IMR-90 (cell line): ENCODE measurements around the gene STRA6. TPM values are rescaled to one million over a fixed set of nuclear protein-coding genes. Genes with fewer than 3 reads are reported as not detected.

Experiments used
- ATAC-seq: fragments of 200-7000 bp; cut with Tn5 transposase; 2 replicates; pipeline ENCODE4 v1.9.1; 2020; ENCODE audit warnings: low read depth, mild to moderate bottlenecking, moderate library complexity
- BruUV-seq: library from RNA; stranded (reverse); fragments of 400-500 nt; replicated peaks from 2 replicates; lab custom pipeline; 2021; lab: Mats Ljungman, UMichigan
- CTCF ChIA-PET: fragments of 300-600 bp; formaldehyde crosslinking; extraction: SDS; loops from one replicate; lab custom pipeline; 2021; ENCODE audit warnings: antibody characterized with exemption; lab: Yijun Ruan, JAX
- POLR2A ChIA-PET: fragments of 300-600 bp; sonication (Branson Sonifier 250); formaldehyde crosslinking; loops from one replicate; lab custom pipeline; 2022; ENCODE audit warnings: antibody characterized with exemption; ENCODE audit not compliant: unreplicated experiment; lab: Charles Lee
- DNase-seq: peaks from one replicate; pipeline ENCODE4 v3.0.0; 2013
- H2AFZ ChIP-seq: replicated peaks from 2 replicates; pipeline ENCODE3; 2013; ENCODE audit warnings: low read length, mild to moderate bottlenecking; ENCODE audit not compliant: poor library complexity
- H2AK5ac ChIP-seq: 2 replicates; pipeline ENCODE4 v1.6.1; 2013; ENCODE audit warnings: low read depth, low read length, inconsistent platforms
- H2AK9ac ChIP-seq: replicated peaks from 2 replicates; pipeline ENCODE3; 2013; ENCODE audit warnings: mild to moderate bottlenecking, low read depth, low read length, moderate library complexity; ENCODE audit not compliant: poor library complexity
- H2BK120ac ChIP-seq: 2 replicates; pipeline ENCODE4 v1.6.1; 2013; ENCODE audit warnings: low read depth, low read length, inconsistent platforms
- H2BK15ac ChIP-seq: 3 replicates; pipeline ENCODE4 v1.6.1; 2013; ENCODE audit warnings: low read depth, low read length, inconsistent platforms
- H2BK20ac ChIP-seq: 2 replicates; pipeline ENCODE4 v1.6.1; 2013; ENCODE audit warnings: low read depth, mild to moderate bottlenecking, inconsistent platforms, low read length, moderate library complexity
- H2BK5ac ChIP-seq: 2 replicates; pipeline ENCODE4 v1.6.1; 2013; ENCODE audit warnings: mild to moderate bottlenecking, low read depth, low read length, inconsistent platforms; ENCODE audit not compliant: poor library complexity, severe bottlenecking
- H3K14ac ChIP-seq: replicated peaks from 2 replicates; pipeline ENCODE4 v1.6.1; 2013; ENCODE audit warnings: low read depth, low read length, inconsistent platforms
- H3K18ac ChIP-seq: 2 replicates; pipeline ENCODE4 v1.6.1; 2013; ENCODE audit warnings: low read depth, low read length, control low read depth
- H3K23ac ChIP-seq: 2 replicates; pipeline ENCODE4 v1.6.1; 2013; ENCODE audit warnings: low read depth, low read length, inconsistent platforms
- H3K27ac ChIP-seq: 2 replicates; pipeline ENCODE4 v1.5.1; 2013; ENCODE audit warnings: mild to moderate bottlenecking, control low read depth, low read length; ENCODE audit not compliant: insufficient read depth
- H3K27me3 ChIP-seq: 2 replicates; pipeline ENCODE4 v1.6.1; 2013; ENCODE audit warnings: low read length; ENCODE audit not compliant: control insufficient read depth, insufficient read depth
- H3K36me3 ChIP-seq: 2 replicates; pipeline ENCODE4 v1.6.1; 2013; ENCODE audit warnings: low read length, mixed read lengths; ENCODE audit not compliant: control insufficient read depth, insufficient read depth
- H3K4ac ChIP-seq: 2 replicates; pipeline ENCODE4 v1.6.1; 2013; ENCODE audit warnings: low read depth, low read length, inconsistent platforms
- H3K4me1 ChIP-seq: 2 replicates; pipeline ENCODE4 v1.6.1; 2013; ENCODE audit warnings: low read length, mixed read lengths; ENCODE audit not compliant: control insufficient read depth, insufficient read depth
- H3K4me2 ChIP-seq: 2 replicates; pipeline ENCODE4 v1.6.1; 2013; ENCODE audit warnings: low read depth, mild to moderate bottlenecking, control low read depth, low read length, moderate library complexity
- H3K4me3 ChIP-seq: 2 replicates; pipeline ENCODE4 v1.5.1; 2013; ENCODE audit warnings: low read depth, mild to moderate bottlenecking, control low read depth, low read length, moderate library complexity; ENCODE audit not compliant: insufficient read depth
- H3K56ac ChIP-seq: 2 replicates; pipeline ENCODE4 v1.6.1; 2013; ENCODE audit warnings: low read length, inconsistent platforms; ENCODE audit not compliant: insufficient read depth; ENCODE audit errors: extremely low read depth
- H3K79me1 ChIP-seq, 2 experiments: 2 replicates each; pipeline ENCODE4 v1.6.1; 2013; ENCODE audit warnings: low read length in 2 of 2, inconsistent platforms in 1 of 2, low read depth in 1 of 2
- H3K9ac ChIP-seq: 2 replicates; pipeline ENCODE4 v1.6.1; 2013; ENCODE audit warnings: low read depth, low read length, control low read depth
- H3K9me1 ChIP-seq: 2 replicates; pipeline ENCODE4 v1.6.1; 2013; ENCODE audit warnings: low read length, inconsistent platforms; ENCODE audit not compliant: insufficient read depth
- H3K9me3 ChIP-seq: 2 replicates; pipeline ENCODE4 v1.6.1; 2013; ENCODE audit warnings: low read length; ENCODE audit not compliant: control insufficient read depth, insufficient read depth
- H4K20me1 ChIP-seq: 2 replicates; pipeline ENCODE4 v1.6.1; 2013; ENCODE audit warnings: low read length, inconsistent platforms; ENCODE audit not compliant: insufficient read depth
- H4K5ac ChIP-seq: 2 replicates; pipeline ENCODE4 v1.6.1; 2013; ENCODE audit warnings: mild to moderate bottlenecking, low read depth, low read length, control low read depth
- H4K8ac ChIP-seq, 2 experiments: 2 replicates each; pipeline ENCODE4 v1.6.1; 2013; ENCODE audit warnings: low read depth in 2 of 2, low read length in 2 of 2, control low read depth in 1 of 2, inconsistent platforms in 1 of 2
- H4K91ac ChIP-seq: 2 replicates; pipeline ENCODE4 v1.6.1; 2013; ENCODE audit warnings: low read depth, low read length, inconsistent platforms; ENCODE audit not compliant: insufficient read depth
- BHLHE40 ChIP-seq: fragments of 150-350 bp; IDR thresholded peaks from 2 replicates; pipeline ENCODE4 v1.6.1; 2016; ENCODE audit warnings: mild to moderate bottlenecking, low read depth, low read length
- CEBPB ChIP-seq: IDR thresholded peaks from 2 replicates; pipeline ENCODE4 v1.6.1; 2012; ENCODE audit warnings: low read depth, low read length, improper control_type of control experiment
- CHD1 ChIP-seq: IDR thresholded peaks from 2 replicates; pipeline ENCODE4 v1.6.1; 2012; ENCODE audit warnings: low read depth, low read length, improper control_type of control experiment
- FOS ChIP-seq: fragments of 150-350 bp; IDR thresholded peaks from 2 replicates; pipeline ENCODE4 v1.6.1; 2016; ENCODE audit warnings: low read depth, low read length
- MAFK ChIP-seq: IDR thresholded peaks from 2 replicates; pipeline ENCODE4 v1.6.1; 2012; ENCODE audit warnings: low read depth, low read length, improper control_type of control experiment
- MAZ ChIP-seq: IDR thresholded peaks from 2 replicates; pipeline ENCODE4 v1.6.1; 2012; ENCODE audit warnings: low read depth, mild to moderate bottlenecking, low read length, improper control_type of control experiment, moderate library complexity, borderline replicate concordance
- MXI1 ChIP-seq: IDR thresholded peaks from 2 replicates; pipeline ENCODE4 v1.6.1; 2012; ENCODE audit warnings: low read depth, mild to moderate bottlenecking, low read length, moderate library complexity, borderline replicate concordance
- NFE2L2 ChIP-seq: fragments of 150-350 bp; IDR thresholded peaks from 2 replicates; pipeline ENCODE4 v1.6.1; 2016; ENCODE audit warnings: low read depth, mild to moderate bottlenecking, low read length
- POLR2A ChIP-seq: IDR thresholded peaks from 2 replicates; pipeline ENCODE4 v1.6.1; 2012; ENCODE audit warnings: mild to moderate bottlenecking, low read depth, low read length
- RAD21 ChIP-seq: IDR thresholded peaks from 2 replicates; pipeline ENCODE4 v1.6.1; 2012; ENCODE audit warnings: low read length, improper control_type of control experiment
- RCOR1 ChIP-seq: IDR thresholded peaks from 2 replicates; pipeline ENCODE4 v1.6.1; 2012; ENCODE audit warnings: mild to moderate bottlenecking, low read length, improper control_type of control experiment; ENCODE audit not compliant: insufficient replicate concordance
- RFX5 ChIP-seq: IDR thresholded peaks from 2 replicates; pipeline ENCODE4 v1.8.0; 2012; ENCODE audit warnings: low read depth, mild to moderate bottlenecking, low read length, moderate library complexity
- SMC3 ChIP-seq: fragments of 150-350 bp; IDR thresholded peaks from 2 replicates; pipeline ENCODE4 v1.6.1; 2016; ENCODE audit warnings: low read depth, mild to moderate bottlenecking, antibody characterized with exemption, low read length, moderate library complexity
- WGBS, 2 experiments: methylation state at CpG; one replicate each; pipeline versions ENCODE4 v1.1.5 to v1.1.7; 2013; ENCODE audit warnings: missing lambda C conversion rate in 2 of 2; ENCODE audit not compliant: insufficient read length in 1 of 2; ENCODE audit errors: extremely low coverage in 2 of 2; 5-methylcytosine and 5-hydroxymethylcytosine counted together
- dilution Hi-C: fragments of 300-500 bp; cut with HindIII; formaldehyde crosslinking; loops from one replicate; pipeline ENCODE4 v1.14.3; 2018; ENCODE audit warnings: low sequenced_read_pairs; ENCODE audit not compliant: unreplicated experiment
- in situ Hi-C: fragments of 300-500 bp; cut with MboI; formaldehyde crosslinking; loops from 3 replicates; pipeline ENCODE4 v1.14.3; 2019; ENCODE audit warnings: low sequenced_read_pairs, inconsistent platforms, mixed read lengths
- intact Hi-C: fragments of 100-400 bp; cut with micrococcal nuclease; formaldehyde crosslinking; loops from 2 replicates; pipeline ENCODE4 v1.10.0; 2022
- polyA plus RNA-seq, 3 experiments: library from polyadenylated mRNA; depleted of rRNA; stranded (reverse); fragments of >200 nt; gene quantifications; 2 replicates each; pipeline ENCODE4 v1.2.3, GENCODE V29; 2012; ENCODE audit warnings: low replicate concordance in 1 of 3
- total RNA-seq: library from RNA; depleted of rRNA; stranded (reverse); fragments of >200 nt; gene quantifications from 2 replicates; pipeline ENCODE4 v1.2.3, GENCODE V29; 2012
- TF ChIP-seq, protein P1 (sequence below): conservative IDR thresholded peaks from 2 replicates; pipeline ENCODE4 v1.5.1; 2012; ENCODE audit warnings: mild to moderate bottlenecking, low read depth, low read length, improper control_type of control experiment
- TF ChIP-seq, protein P2 (sequence below): fragments of 150-350 bp; IDR thresholded peaks from 2 replicates; pipeline ENCODE4 v1.6.1; 2016; ENCODE audit warnings: low read depth, mild to moderate bottlenecking, low read length, moderate library complexity, borderline replicate concordance
- TF ChIP-seq, protein P3 (sequence below): fragments of 150-350 bp; IDR thresholded peaks from 2 replicates; pipeline ENCODE4 v1.6.1; 2017; ENCODE audit warnings: mild to moderate bottlenecking, antibody characterized with exemption, low read length, low read depth

The STRA6 gene
- total and polyA plus RNA-seq, 2 of the 4 experiments (the other 2 are of a cell fraction) = 0.17 TPM; not detected in 1

DNA sequence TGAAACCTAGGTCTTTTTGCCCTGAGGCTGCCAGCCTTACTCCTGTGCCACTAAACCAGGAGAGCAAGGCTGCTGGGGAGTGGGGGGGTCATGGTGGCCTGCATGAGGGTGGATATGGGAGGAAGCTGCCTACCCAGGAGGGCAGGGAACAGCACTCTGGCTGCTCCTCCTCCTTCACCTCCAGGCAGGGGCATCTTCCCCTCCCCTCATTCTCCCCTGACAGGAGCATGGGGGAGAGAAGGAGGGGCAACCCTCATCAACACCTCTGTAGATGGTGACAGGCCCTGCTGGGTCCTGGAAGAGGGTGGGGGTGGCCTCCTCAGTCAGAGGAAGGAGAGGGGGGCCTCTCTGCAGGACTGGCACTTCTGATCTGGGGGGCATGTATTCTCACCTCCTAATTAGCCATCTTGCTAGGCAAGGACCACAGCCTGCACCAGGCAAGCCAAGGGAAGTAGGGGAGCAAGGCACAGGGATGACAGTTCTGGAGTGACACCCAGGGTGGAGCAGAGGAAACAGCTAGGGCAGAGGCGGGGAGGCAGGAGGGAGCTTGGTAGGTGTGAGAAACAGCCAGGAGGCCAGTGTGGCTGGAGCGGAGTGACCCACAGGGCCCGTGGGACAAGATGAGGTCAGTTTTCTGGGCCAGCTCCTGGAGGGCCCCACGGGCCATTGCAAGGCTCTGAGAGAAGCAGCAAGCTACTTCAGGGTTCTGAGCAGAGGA, 38.5 kb upstream of the STRA6 start:
- no peak overlapping the region for H3K4ac ChIP-seq
- H3K4me1 ChIP-seq = peaks cover 5% of the 10 kb centered on the region; the same call in 1 of the 2 replicates
- peaks cover 24% of the 10 kb centered on the region for H3K27me3 ChIP-seq
- no peak overlapping the region for H4K91ac ChIP-seq
- no peak overlapping the region for H2BK5ac ChIP-seq
- no peak overlapping the region for H3K18ac ChIP-seq
- H3K23ac ChIP-seq = no peak overlapping the region
- H4K20me1 ChIP-seq = no peaks in the 10 kb centered on the region
- H3K56ac ChIP-seq = no peak overlapping the region
- H4K8ac ChIP-seq = no peak overlapping the region
- no peak overlapping the region for H3K4me3 ChIP-seq
- H3K27ac ChIP-seq = no peak overlapping the region
- no peaks in the 10 kb centered on the region for H3K79me1 ChIP-seq
- 41% methylated on average over 2 of the region's 4 CpGs; no CpG with 5 or more reads in 1 of the 2 experiments for WGBS, 2 experiments
- ATAC-seq (no peak), DNase-seq (no peak)
- intact Hi-C loops = no loop called here
- TF ChIP-seq RCOR1 (no peak), CHD1 (no peak), RFX5 (no peak), NFE2L2 (no peak), FOS (no peak), MAFK (no peak), MAZ (no peak), RAD21 (no peak), SMC3 (no peak), BHLHE40 (no peak), MXI1 (no peak), CEBPB (no peak), POLR2A (no peak)
- TF ChIP-seq, protein P1, sequence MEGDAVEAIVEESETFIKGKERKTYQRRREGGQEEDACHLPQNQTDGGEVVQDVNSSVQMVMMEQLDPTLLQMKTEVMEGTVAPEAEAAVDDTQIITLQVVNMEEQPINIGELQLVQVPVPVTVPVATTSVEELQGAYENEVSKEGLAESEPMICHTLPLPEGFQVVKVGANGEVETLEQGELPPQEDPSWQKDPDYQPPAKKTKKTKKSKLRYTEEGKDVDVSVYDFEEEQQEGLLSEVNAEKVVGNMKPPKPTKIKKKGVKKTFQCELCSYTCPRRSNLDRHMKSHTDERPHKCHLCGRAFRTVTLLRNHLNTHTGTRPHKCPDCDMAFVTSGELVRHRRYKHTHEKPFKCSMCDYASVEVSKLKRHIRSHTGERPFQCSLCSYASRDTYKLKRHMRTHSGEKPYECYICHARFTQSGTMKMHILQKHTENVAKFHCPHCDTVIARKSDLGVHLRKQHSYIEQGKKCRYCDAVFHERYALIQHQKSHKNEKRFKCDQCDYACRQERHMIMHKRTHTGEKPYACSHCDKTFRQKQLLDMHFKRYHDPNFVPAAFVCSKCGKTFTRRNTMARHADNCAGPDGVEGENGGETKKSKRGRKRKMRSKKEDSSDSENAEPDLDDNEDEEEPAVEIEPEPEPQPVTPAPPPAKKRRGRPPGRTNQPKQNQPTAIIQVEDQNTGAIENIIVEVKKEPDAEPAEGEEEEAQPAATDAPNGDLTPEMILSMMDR = no peak
- TF ChIP-seq, protein P2, sequence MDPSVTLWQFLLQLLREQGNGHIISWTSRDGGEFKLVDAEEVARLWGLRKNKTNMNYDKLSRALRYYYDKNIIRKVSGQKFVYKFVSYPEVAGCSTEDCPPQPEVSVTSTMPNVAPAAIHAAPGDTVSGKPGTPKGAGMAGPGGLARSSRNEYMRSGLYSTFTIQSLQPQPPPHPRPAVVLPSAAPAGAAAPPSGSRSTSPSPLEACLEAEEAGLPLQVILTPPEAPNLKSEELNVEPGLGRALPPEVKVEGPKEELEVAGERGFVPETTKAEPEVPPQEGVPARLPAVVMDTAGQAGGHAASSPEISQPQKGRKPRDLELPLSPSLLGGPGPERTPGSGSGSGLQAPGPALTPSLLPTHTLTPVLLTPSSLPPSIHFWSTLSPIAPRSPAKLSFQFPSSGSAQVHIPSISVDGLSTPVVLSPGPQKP = no peak
- TF ChIP-seq, protein P3, sequence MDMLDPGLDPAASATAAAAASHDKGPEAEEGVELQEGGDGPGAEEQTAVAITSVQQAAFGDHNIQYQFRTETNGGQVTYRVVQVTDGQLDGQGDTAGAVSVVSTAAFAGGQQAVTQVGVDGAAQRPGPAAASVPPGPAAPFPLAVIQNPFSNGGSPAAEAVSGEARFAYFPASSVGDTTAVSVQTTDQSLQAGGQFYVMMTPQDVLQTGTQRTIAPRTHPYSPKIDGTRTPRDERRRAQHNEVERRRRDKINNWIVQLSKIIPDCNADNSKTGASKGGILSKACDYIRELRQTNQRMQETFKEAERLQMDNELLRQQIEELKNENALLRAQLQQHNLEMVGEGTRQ = no peak
- no peaks in the 10 kb centered on the region for H3K9me3 ChIP-seq
- H3K9ac ChIP-seq = no peak overlapping the region
- dilution Hi-C loops = no loop called here
- H4K5ac ChIP-seq = no peak overlapping the region
- no peak overlapping the region for H3K14ac ChIP-seq
- H2BK20ac ChIP-seq = no peak overlapping the region
- POLR2A ChIA-PET = no interaction called here
- H3K4me2 ChIP-seq = no peak overlapping the region
- no peak overlapping the region for H2BK15ac ChIP-seq
- no peak overlapping the region for H2AK5ac ChIP-seq
- CTCF ChIA-PET = no interaction called here
- H2AK9ac ChIP-seq = no peak overlapping the region
- BruUV-seq = no TSS peak
- peaks cover 5% of the 10 kb centered on the region; the same call in 1 of the 2 replicates for H3K9me1 ChIP-seq
- in situ Hi-C loops = no loop called here
- no peaks in the 10 kb centered on the region for H3K36me3 ChIP-seq
- no peak overlapping the region for H2AFZ ChIP-seq
- H2BK120ac ChIP-seq = no peak overlapping the region
